Measurements from ENCODE around the gene PLCB4. TPM values are rescaled to one million over a fixed set of nuclear protein-coding genes. Genes with fewer than 3 reads are reported as not detected.

PLCB4 gene
- total RNA-seq, 1 donor from 2014 or later, result 6.8 TPM

- DNase-seq, result no peak
Observed at GRCh38 chr20:9330151-9330550, 261.3 kb downstream of the PLCB4 start.

- DNase-seq, result no peak
Observed at GRCh38 chr20:9331707-9332435, 263.0 kb downstream of the PLCB4 start.

GRCh38 chr20:9332791-9333479 lies 264.0 kb downstream of the PLCB4 start:
- DNase-seq, result no peak

GRCh38 chr20:9334866-9335265 lies 266.0 kb downstream of the PLCB4 start:
- DNase-seq, result no peak

GRCh38 chr20:9338101-9338500 lies 269.2 kb downstream of the PLCB4 start:
- DNase-seq, result no peak

GRCh38 chr20:9339708-9340107 lies 270.8 kb downstream of the PLCB4 start:
- no peak for DNase-seq

GRCh38 chr20:9342651-9343050 lies 273.8 kb downstream of the PLCB4 start:
- no peak for DNase-seq

GRCh38 chr20:9344083-9344920 lies 275.4 kb downstream of the PLCB4 start:
- DNase-seq, result peak; percentile 42

- no peak for DNase-seq
Observed at GRCh38 chr20:9348316-9348715, 279.4 kb downstream of the PLCB4 start.

- no peak for DNase-seq
Observed at GRCh38 chr20:9348747-9349146, 279.9 kb downstream of the PLCB4 start.

GRCh38 chr20:9349249-9349648 lies 280.4 kb downstream of the PLCB4 start:
- DNase-seq, result no peak

GRCh38 chr20:9352739-9353138 lies 283.9 kb downstream of the PLCB4 start:
- DNase-seq, result no peak

GRCh38 chr20:9353180-9353915 lies 284.5 kb downstream of the PLCB4 start:
- no peak for DNase-seq

GRCh38 chr20:9353916-9354276 lies 285.0 kb downstream of the PLCB4 start:
- no peak for DNase-seq

- DNase-seq, result no peak
Observed at GRCh38 chr20:9354579-9354978, 285.7 kb downstream of the PLCB4 start.

GRCh38 chr20:9358001-9358400 lies 289.1 kb downstream of the PLCB4 start:
- DNase-seq, result no peak

- peak; percentile 53 for DNase-seq
Observed at GRCh38 chr20:9359561-9360308, 290.8 kb downstream of the PLCB4 start.

- DNase-seq, result no peak
Observed at GRCh38 chr20:9360431-9360830, 291.5 kb downstream of the PLCB4 start.

GRCh38 chr20:9363673-9364072 lies 294.8 kb downstream of the PLCB4 start:
- no peak for DNase-seq

GRCh38 chr20:9367328-9367727 lies 298.4 kb downstream of the PLCB4 start:
- no peak for DNase-seq

- DNase-seq, result no peak
Observed at GRCh38 chr20:9367746-9368145, 298.9 kb downstream of the PLCB4 start.

- DNase-seq, result no peak
Observed at GRCh38 chr20:9368893-9369292, 300.0 kb downstream of the PLCB4 start.
